HG02852 (cell line): ENCODE data around the gene RRP36.
"Not testable (repeated sequence)": the region's sequence is repeated elsewhere in the genome, so short reads cannot be mapped to it uniquely, and the experiment has no call there.

Source experiments
- ATAC-seq: cut with Tn5 transposase; IDR thresholded peaks from one replicate; pipeline ENCODE4 v1.9.1; 2021; ENCODE audit warnings: mild to moderate bottlenecking, moderate library complexity; ENCODE audit not compliant: unreplicated experiment

The RRP36 gene, protein sequence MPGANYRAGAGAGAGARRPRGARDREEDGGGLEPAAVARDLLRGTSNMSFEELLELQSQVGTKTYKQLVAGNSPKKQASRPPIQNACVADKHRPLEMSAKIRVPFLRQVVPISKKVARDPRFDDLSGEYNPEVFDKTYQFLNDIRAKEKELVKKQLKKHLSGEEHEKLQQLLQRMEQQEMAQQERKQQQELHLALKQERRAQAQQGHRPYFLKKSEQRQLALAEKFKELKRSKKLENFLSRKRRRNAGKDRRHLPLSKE

DNA sequence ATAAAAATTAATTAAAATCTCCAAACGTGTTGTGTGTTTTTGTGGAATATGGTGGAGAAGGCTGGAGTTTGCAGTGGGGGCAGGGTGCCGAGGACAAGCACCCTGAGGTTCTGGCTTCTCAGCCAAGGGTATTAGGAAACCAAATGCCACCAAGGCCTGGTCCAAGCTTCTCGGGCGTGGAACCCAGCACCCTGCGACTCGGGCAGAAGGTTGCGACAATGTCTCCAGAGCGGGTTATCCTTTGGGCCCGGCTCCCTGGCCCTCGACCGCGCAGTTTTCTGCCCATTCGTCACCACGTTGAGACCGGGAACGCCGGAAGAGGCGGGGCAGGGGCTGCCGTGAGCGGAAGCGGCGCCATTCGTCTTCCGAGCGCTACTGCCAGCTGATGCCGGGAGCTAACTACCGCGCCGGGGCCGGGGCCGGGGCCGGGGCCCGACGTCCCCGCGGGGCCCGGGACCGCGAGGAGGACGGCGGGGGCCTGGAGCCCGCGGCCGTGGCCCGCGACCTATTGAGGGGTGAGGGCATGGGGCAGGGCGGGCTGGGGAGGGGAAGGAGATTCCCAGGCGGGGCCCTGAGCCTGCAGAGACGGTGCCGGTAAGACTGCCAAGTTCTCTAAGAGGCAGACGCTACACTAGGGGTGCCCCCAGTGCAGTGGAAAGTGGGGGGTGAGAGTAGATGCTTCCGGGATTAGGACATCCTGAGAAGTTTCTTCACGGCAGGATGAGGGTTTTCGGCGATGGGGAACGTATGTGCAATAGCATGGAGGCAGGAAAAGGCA lies at the start of gene RRP36:
Gene RRP36 (plus strand): TSS at position 354 of the 778 bp plus-strand sequence. CDS start 32 bp downstream, at position 386.
- ATAC-seq = peak; percentile 87

DNA sequence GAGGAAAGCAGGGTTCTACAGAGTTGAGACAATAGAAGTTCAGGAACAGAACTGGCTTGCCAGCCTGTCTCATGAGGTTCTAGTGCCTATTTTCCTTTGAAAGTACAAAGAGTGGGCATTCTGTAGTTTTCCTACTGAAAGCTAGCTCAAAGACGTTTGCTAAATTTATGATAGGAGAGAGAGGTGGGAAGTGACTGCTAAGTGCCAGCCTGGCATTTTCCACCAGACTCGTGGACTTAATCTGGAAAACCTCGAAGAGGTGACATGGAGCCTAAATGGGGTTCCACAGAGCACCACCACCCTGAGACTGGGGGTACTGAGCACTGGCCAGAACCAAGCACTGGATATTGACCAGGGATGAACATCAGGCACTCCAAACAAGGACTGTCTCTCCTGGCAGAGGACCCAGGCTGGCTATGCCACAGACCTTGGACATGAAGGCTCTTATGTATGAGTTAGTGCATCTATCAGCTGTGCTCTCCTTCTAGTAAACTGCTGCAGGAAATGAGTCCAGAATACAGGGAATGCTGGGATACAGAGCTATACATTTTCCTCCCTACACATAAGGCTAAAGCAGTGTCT lies 49.6 kb upstream of the RRP36 start:
- no peak for ATAC-seq

DNA sequence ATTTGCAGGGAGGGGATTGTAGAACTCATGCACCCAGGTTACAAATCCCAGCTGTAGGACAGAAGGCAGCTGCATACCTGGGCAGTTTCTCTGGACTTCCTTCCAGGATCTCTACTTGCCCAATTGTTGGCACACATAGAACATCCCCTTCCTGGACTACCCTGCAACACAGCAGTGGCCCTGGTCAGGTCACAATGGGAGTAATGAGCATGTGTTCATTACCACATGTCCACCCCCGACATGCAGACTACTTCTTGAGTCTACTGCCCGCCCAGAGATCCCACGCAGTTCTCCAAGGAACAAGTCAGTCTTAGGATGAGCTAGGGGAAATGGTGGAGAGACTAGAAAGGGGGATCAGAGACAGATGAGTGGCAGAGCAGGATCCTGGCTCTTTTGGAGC lies 47.5 kb upstream of the RRP36 start:
- ATAC-seq = no peak

DNA sequence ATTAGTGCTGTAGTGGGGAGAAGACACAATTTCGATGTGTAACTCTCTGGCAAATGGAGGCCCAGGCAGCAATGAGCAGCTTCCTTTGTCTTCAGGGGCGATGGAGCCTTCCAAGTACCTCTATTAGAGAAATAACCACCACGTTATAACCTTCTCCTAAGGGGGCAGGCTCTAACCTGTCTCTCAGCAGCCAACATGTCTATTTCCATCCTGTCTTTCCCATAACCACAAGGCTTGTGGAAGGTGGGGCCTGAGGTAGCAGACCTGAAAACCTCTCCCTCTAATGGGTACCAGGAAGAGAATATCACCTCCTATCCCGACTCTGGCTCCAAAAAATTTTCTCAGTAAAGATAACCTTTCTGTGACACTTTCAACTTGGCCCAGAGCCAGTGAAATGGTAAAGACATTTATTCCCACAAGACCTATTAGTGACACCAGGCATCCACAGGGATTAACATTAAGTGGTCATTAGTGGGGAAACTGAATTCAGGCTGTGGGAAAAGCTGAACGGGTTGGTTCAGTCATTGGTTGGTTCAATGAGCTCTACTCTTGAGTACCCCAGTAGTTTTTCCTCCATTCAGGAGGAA lies 46.4 kb upstream of the RRP36 start:
- no peak for ATAC-seq

DNA sequence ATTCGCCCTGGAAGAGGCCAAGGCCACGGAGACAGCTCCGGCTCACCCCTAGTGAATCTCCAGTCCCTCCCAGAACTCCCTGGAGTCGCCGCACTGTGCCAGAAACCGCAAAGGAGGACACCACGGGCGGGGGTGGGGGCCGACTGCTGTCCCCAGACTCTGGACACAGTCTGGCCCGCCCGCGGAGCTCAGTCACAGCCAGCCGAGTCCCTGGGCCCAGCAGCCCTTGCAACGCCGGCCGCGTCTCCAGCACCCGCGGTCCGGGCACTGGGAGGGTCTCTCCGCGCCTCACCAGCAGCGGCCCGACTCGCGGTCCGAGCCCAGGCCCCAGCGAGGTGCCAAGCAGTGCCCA lies 43.0 kb upstream of the RRP36 start:
- ATAC-seq = peak; percentile 29

DNA sequence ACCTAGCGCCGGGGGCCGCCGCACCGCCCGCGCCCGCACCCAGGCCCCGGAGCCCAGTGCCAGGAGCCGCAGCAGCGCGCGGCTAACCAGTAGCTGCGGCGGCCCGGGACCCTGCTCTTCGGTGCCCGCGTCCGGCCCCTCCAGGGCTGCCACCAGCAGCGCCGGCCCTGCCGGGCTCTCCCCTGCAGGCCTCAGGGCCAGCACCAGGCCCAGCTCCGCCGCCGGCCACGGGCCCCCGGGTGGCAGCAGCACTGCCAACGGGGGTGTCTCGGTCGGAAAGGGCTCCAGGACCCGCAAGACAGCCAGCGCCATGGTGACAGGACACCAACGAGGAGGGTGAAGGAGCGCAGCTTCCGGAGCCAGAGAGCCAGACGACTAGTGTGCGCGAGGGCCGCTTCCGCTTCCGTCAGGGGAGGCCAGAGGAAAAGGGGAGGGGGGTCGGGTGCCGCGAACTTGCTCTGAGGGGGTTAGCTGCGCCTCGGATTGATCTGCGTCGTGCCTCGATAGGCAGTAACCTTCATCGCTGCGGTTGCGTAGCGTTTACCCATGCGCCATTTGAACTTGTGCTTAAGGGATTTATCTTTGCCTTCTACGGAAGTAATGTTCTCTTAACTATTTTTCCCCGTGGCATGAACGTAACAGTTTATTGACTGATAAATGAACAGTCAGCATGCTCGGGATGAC lies 42.4 kb upstream of the RRP36 start, which contains the start of gene PEX6:
Gene PEX6 (minus strand): TSS at position 343 of the 684 bp plus-strand sequence. CDS start 31 bp downstream, at position 312.
- ATAC-seq = peak; percentile 89

DNA sequence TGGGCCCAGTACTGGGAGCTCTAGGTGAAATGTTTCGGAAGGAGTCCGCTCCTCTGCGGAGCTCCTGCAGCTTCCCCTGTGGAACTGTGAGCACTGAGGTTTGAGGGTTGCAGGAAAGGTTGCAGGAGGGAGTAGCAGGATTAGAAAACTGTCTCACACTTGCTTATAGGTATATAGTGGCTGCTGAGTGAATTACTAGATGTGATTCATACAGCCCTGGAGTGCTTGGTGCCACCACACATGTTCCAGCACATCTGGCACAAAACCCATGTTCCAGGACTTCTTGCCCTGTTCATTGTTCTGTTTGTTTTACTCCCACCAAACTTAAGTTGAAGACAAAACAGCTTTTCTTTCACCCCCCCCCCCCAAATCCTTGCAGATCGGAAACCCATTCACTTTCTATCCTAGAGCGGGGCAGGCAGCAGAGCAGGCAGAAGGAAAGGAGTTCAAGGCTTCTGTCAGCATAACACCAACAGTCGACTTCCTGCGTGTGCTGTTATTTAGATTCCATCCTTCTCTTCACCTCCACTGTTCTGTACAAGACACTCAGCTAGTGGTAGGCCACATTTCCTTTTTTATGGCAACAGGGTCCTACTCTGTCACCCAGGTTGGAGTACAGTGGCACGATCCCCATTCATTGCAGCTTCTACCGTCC lies 41.8 kb upstream of the RRP36 start:
- ATAC-seq = no peak

DNA sequence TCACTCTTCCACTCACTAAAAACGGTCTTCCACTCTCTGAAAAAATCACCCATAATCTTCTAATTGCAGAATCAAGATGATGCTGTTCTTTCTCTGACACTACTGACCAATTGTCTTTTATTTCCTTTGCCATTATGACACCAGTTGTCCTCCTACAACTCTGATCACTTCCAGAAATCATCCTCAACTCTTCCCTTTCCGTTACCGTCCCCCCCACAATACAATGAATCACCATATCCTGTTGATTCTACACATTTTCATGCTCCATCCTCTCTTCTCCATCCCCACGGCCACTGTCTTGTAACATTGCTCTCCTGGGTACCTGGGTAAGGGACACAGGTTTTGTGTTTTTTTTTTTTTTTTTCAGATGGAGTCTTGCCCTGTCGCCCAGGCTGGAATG lies 39.6 kb upstream of the RRP36 start:
- no peak for ATAC-seq

DNA sequence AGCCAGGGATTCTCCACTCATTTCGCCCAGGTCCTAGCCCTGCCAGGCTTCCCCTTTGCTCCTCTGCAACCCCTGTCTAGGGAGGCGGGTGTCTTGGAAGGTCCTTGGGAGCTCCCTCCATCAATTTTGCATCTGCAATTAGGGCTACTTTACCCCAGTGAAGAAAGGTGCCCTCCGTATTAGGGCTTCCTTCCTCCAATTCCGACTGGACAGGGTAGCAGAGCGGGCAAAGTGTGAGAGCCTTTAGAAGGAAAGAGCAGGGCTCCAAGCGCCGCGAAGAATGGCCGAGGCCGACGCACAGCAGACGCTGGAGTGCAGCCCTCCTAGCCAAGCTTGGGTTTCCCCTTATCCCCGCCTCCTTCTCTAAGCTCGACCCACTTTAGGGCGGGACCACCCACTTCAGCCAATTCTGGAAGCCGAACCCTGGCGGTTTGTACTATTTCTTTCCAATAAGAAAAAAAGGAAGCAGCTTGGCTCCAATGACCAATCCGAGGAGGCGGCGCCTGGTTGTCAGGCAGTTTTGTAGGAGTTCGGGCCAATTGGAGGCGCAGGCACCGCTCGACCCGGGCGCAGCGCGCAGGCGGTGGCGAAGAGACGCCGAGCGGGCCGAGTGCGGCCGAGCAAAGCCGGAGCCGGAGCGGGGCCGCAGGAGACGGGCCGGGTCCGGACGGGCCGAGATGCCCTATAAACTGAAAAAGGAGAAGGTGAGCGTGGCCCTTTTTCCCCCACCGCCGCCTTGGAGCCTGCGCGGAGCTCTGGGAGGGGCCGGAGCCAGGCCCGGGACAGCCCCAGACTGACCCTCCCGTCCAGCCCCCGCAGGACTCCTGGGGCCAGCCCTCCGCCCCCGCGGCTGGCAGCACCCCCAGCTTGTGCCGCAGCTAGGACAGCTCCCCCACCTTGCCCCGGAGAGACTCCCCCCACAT lies 37.2 kb upstream of the RRP36 start, which contains the start of gene PPP2R5D:
Gene PPP2R5D (plus strand): TSS at position 570 of the 923 bp plus-strand sequence. CDS start 108 bp downstream, at position 678.
- ATAC-seq = peak; percentile 92

DNA sequence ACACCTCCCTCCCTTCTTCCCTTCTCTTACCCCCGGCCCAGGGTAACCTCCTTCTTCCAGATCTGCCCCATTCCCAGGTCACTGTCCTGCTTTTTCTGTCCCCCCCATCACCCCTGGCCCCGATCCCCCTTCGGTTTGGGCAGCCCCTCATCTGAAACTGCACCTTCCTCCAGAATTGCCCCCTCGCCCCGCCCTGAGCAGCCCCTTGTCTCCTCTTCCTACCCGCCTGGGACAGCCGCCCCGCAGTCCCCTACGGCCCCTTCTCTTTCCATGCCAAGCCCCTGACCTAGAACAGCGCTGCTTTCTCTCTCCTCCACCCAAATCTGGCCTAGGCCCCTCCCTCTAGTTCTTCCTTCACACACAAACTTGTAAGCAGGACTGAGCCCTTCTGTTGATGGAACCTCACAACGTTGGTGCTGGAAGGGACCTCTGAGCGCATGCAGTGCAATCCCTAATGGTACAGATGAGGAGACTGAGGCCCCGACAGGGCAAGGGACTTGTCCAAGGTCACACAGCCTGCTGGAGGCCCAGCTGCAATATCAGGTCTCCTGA lies 36.4 kb upstream of the RRP36 start:
- no peak for ATAC-seq

DNA sequence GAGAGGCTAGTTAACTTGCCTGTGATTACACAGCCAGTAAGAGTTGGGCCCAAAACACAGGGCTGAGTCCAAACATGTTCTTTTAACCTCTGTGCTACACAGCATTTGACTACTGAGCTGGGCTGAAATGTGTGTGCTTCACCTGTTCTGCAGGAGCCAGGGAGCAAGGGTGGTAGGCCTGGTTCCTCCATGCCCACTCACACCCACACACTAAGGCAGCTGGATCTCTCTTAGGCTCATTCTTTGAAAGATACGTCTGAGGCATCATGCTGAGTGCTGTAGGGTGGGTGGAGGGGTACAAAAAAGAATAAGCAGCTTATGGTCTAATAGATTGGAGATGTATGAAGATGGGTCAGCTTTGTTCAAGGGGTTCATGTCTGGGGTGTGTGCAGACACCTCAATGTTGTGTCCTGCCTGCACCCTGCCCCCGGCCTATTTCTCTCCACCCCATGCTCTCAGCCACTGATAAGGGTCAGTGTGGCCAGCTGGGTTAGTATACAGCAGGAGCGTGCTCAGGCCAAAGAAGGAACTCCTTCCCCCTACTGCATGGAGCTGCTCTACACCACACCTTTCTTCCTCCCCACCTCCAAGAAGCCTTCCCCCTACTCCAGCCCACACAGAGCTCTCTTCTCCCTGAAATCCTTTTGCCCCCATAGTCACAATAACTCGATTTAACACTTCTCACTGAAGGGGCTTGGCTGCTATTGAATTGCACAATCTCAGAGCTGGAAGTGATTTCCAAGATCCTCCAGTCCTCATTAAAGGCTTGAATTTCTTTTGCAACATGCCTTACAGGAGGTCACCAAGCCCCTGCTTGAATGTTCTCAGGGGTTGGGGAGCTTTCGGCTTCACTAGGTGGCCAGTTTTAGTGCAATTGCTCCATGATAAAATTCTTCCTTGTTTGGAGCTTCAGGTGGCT lies 33.6 kb upstream of the RRP36 start:
- ATAC-seq = no peak

DNA sequence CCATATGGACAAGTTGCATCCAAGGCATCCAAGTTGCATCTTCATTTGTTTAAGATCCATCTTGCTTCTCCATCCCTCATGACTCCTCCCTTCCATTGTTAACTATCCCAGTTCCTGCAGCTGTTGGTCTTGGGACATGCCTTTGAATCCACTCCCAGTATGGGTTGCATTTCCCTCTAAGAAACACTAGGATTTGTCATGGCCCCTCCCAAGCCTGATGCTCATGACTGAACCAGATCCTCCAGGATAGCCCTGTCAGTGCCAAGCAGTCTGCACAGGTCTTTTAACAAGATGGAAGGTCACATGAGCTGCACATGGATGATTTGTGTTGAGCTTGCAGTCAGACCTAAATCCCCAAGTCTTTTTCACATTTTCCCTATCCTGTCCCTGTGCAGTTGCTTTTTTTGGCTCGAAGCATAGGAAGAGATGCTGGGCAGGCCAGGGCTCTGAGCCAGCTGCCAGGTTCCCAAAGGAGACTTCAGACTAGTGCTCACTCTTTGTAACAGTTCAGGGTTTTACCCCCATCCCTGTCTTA lies 32.9 kb upstream of the RRP36 start:
- ATAC-seq = no peak

DNA sequence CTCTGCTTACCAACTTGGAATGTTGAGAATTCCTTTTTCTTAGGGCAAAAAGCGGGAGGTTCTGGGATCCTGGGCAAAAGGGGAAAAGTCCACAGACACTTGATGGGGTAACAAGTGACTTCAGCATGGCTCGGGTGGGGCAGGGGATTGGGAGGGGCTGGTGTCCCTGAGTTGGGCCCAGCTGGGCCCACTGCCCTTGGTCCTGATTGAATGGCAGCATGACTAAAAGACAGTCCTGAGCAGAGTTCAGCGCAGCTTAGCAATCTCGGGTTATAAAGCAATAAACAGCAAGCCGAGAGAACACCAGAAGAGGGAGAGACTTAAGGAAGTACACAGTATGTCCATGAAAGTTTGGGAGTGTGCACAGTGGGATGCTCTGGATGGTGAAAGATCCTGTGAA lies 31.5 kb upstream of the RRP36 start:
- ATAC-seq = no peak

DNA sequence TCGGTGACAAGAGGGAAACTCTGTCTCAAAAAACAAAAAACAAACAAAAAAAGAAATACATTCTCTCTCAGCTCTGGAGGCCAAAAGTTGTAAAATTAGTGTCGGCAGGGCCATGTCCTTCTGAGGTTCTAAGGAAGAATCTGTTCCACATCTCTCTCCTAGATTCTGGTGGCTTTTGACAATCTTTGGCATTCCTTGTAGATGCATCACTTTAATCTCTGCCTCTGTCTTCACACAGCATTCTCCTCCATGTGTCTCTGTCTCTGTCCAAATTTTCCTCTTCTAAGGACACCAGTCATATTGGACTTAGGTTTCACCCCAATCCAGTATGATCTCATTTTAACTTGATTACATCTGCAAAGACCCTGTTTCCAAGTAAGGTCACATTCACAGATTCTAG lies 28.0 kb upstream of the RRP36 start:
- ATAC-seq = no peak

DNA sequence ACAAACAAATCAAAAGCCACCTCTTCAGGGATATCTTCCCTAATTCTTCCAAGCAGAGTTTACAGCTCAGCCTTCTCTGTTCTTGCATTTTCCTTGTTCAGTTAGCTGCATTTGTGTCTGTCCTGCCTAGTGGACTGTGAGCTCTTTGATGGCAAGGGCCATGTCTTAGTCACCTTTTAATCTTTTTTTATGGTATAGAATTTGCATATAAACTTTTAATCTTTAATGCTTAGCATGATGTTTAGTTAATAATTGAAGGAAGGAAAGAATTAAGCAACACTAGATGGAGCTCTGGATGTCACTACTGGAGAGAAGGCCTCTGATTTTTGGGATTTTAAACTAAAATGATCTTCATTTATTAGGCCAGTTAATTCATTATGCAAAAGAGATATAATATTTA lies 24.9 kb upstream of the RRP36 start:
- ATAC-seq = no peak

DNA sequence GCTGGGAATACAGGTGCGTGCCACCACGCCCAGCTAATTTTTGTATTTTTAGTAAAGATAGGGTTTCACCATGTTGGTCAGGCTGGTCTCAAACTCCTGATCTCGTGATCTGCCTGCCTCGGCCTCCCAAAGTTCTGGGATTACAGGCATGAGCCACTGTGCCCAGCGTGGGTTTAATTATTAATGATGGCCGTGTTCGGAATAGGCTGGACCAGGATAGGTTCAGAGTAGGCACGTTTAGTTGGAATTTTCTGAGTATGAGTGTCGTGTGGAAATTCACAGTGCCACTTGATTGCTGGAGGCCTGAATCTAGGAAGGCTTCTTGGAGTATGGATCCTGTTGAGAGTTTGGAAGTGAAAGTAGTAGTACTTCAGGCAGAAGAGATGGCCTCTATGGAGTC lies 23.2 kb upstream of the RRP36 start:
- ATAC-seq = not testable (repeated sequence)

DNA sequence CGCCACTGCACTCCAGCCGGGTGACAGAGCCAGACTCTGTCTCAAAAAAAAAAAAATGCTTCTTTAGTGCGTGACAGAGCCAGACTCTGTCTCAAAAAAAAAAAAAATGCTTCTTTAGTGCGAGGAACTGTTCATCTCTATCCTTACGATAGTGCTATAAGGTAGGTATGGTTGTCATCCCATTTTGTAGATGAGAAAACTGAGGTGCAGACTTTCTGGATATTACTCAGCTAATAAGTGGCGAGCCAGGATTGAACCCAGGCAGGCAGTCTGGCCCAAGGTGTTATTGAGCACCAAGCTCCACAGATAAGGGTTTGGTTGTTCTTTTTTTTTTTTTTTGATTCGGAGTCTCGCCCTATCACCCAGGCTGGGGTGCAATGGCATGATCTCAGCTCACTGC lies 19.6 kb upstream of the RRP36 start:
- ATAC-seq = no peak

DNA sequence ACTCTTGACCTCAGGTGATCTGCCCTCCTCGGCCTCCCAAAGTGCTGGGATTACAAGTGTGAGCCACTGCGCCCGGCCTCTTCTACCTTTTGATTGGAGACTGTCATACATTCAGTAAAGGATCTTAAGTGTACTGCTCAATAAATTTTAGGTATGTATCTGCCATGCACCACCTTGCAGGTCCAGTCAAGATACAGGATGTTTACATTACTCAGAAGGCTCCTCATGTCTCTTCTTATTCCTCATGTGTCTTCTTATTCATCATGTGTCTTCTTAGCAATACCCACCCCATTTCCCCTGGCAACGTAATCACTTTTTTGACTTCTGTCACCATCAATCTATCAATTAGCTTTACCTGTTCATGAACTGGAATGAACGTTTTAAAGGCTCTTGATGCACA lies 15.6 kb upstream of the RRP36 start:
- no peak for ATAC-seq
